Epithelial cell of prostate (primary cell): ENCODE data around the gene C19orf67.

ENCODE experiments used
- DNase-seq: peaks from one replicate; pipeline ENCODE4 v3.0.0-alpha.2; 2011; ENCODE audit warnings: low read depth, low spot score
- H3K27ac ChIP-seq: fragments of 450-650 bp; 2 replicates; pipeline ENCODE4 v1.5.1; 2017; ENCODE audit warnings: mild to moderate bottlenecking

C19orf67 gene

DNA sequence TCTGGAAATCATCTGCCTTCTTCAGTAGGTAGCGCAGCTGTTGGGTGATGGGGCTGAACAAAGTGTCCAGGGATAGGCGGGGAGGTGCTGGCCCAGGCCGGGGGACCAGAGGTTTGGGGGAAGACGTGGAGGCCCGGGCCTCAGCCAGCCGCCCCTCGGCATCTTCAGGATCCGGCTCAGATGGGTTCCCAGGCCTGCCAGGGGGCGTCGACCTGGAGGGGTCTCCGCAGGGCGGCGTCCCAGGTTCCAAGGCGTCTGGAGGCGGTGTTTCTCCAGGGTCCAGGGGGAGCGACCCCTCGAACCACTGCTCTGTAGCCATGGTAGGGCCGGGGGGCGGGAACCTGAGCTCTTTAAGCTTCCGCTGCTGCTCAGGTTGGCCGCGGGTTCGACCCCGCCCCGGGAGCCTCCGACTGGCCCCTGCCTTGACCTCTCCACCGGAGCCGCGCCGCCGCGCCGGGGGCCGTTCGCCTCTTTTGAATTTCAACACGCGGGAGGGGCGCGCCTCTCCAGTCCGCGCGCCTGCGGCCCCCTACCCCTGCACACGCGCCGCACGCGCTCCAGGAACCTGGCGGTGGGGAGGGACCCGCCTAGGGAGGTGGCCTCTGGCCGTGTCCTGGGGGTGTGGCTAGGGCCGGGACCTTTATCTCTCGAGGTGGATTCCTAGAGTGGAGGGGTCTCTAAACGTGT, at the start of gene C19orf67:
C19orf67 (minus strand) TSS at position 475 of the 687 bp plus-strand sequence; CDS start at position 319, 156 bp downstream.
- H3K27ac ChIP-seq: no peak within 1 kb of the TSS
- DNase-seq: no peak

DNA sequence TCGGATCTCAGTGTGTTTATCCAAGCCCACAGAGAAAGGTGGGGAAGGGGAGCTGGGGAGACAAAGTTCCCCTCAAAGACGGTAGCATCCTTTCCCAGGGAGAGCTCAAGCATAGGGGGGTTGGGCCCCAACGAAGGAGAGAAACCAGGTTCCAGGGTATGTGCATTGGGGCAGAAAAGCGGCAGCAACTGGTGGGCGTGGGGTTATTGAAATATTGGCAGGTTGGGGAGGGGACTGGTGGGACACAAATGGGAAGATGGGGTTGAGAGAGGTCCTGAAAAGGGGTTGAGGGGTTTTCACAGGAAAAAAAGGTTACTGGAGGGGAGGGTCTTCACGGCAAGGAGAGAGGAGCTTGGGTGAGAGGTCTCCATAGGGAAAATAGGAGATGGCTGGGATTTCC, 49.8 kb upstream of the C19orf67 start:
- no peak overlapping the region for H3K27ac ChIP-seq
- no peak for DNase-seq

DNA sequence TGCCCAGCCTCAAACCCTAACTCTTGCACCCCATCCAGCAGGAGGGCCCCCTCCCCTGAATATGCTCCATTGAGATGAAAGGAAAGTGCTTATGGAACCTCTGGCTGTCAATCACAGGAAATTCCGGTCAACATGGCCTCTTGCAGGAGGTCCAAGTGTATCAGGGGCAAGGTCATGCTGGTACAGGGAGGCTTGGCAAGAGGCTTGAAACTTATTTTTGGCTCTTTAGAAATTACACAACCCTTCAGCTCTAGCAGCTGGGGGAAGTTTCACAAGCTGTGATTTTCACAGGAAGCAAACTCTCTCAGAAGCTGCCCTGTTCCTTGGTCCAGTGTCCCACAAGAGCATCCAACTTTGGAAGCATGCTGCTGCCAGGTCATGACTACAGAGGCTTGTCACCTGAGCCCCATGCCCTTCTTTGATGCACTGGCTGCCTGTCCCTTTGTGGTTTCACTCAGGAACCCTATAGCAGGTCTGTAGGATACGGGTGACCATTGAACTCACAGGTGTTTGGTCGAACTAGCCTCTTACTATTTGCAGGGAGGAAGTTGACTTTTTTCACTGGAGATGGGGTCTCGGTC, 42.4 kb upstream of the C19orf67 start:
- DNase-seq: no peak
- H3K27ac ChIP-seq: no peak overlapping the region

DNA sequence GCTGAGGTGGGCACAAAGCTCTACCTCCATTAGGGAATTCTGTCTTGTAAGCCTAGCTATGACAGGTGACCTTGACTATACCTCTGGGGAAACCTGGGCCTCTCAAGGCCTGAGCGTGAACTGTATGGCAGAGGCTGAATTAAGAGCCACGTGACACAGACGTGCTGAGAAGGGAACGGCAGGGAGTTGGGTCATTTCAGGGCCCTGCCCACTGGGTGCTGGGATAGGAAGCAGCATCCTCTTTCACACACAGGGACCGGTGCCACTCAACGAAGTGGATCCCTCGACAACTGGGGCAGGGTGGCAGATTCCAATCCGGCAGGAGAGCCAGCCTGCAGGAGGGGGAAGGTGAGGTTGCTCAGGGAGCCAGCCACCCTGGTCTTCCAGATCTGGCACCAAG, 41.6 kb upstream of the C19orf67 start:
- DNase-seq: no peak
- no peak overlapping the region for H3K27ac ChIP-seq

DNA sequence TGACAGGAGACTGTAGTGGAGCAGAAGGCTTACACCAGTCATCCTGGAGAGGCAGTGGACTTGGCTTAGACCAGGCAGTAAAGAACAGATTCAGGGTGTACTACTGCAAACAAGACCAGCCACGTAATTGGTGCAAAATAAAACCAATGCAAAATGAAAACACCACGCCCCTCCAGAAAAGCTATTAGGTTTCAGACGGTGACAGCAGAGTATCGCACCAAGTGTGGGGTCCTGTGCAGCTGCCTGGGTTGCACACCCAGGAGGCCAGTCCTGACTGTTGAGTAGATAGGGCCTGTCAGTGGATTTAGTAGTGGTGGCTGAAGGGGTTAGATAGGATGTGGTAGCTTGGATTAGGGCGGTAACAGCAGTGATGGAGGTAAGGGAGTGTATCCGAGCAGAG, 37.3 kb upstream of the C19orf67 start:
- no peak overlapping the region for H3K27ac ChIP-seq
- DNase-seq: no peak

DNA sequence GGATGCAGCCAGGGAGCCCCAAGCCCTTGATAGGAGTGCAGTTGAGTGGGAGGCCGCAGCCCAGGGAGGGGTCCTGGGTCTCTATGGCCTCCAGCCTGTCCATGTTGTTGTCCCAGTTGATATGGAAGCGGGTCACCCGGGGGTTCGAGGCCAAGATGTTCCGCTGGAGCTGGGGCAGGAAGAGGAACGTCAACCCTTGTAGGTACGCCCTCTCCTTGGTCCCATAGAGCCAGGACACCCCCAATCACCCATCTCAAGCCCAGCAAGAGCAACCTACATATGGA, 34.9 kb upstream of the C19orf67 start:
- DNase-seq: no peak
- H3K27ac ChIP-seq: no peak overlapping the region

DNA sequence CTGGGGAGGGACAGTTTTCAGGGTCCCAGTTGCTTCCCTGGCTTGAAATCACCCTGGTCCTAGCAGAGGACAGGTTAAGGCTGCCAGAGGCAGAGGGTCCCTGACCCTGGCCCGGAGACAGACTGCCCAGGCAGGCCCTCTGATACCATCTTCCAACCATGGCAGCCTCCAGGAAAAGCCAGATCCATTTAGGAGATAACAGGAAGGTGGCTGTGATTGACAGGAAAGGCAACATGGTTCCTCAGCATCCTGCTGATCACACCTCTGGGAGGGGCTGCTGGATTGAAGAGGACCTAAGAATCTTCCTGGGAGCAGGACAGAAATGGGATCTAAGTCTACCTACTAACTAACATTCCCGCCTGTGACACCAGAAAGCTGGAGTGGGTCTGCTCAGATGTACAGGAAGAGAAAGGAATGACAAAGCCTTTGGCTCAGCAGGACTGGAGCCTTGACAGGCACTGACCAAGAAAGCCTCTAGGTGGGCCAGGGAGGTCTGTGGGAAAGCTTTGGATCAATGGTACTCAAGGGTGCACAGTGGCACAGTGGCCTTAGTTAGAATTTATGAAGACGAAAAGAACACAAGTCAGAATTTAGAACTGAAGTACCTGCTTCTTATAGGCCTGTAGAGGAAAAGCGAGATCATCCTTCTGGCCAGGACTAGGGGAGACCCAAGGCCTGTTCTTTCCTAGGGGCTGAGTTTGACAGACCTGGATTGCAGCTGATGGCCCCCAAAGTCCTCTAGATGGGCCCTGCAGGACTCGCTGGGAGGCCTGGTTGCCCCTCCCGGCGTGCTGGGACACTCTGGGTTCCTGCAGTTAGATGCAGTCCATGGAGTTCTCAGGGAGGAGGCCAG, 34.3 kb upstream of the C19orf67 start:
- no peak overlapping the region for H3K27ac ChIP-seq
- DNase-seq: no peak

DNA sequence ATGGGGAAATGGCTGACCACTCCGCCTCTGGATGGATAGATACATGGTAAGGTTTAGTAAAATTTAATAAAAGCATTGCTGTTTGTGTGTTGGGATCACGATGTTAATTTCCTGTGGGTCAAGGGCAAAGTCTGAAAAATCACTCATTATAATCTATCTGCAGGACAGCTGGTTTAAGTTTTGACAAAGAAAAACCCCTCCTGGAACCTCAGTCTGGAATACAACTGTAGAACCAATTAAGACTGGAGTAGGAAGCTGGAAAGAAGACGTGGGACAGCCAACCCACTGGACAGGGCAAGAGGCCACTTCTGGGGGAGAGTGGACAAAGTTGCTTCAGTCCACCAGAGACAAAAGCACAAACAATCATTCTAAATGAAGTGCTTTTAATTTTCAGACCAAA, 33.6 kb upstream of the C19orf67 start:
- peak overlapping the region; percentile 81 for H3K27ac ChIP-seq
- DNase-seq: no peak

DNA sequence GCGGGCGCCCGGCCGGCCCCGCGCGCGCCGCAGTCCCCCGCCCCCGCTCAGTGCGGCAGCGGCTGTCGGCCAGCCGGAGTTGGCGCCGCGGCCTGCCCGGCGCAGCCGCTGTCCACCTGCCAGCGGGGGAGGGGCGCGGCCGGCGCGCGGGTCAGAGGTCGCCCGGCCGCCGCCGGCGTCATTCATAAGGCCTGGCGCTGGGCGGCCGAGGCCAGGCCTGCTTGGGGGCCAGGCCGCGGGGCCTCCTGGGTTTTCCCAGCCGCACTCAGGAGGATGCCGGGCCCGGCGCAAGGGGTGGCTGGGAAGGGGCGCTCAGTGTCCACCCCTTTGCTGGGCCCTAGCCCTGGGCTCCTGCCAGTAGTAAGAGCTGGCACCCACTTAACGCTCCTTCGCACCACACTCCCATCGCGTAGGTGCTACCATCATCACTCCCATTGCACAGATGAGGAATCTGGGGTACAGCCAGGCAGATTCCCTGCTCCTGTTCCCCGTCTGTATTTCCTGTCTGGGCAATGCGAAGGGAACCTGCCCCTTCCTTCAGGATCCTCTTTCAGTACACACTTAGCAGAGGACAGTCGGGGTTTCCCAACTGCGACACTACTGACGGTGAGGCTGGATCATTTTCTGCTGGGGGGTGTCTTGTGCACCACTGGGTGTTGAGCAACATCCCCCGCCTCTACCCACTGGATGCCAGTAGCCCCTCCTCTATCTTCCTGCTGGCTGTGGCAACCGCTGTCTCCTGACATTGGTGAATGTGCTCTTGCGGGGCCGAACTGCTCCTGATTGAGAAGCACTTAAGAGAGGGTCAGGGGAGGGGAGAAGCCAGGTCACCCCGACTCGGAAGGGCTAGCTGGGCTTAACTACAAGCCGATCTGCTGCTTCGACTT, 32.8 kb upstream of the C19orf67 start:
- H3K27ac ChIP-seq: peak overlapping the region; percentile 81
- no peak for DNase-seq

DNA sequence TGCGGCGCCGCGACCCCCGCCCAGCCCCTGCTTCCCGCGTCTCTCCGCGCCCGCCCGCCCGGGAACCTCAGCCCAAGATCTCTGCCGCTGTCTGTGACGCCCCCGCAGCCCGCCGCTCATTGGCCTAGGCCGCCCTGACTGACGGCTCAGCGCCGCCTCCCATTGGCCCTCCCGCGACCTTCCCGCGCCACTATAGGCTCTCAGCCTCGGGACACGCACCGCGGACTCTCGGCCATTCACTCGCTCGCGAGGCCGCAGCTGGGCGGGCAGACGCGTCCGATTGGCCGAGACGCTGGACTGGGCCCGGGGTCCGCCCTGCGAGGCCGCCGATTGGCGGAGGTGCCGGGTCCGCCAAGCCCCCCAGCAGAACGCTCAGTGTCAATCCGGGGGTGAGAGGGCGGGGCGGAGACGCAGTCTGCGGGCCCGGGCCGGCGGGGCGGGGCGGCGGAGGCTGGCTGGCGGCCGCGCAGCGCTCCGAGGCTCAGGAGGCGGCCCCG, 32.1 kb upstream of the C19orf67 start, which contains the start of gene PRKACA:
PRKACA (minus strand) TSS at position 95 of the 497 bp plus-strand sequence. CDS start 215 bp downstream, outside the sequence.
- peak; percentile 97 for DNase-seq
- peak within 1 kb of the TSS; percentile 81 for H3K27ac ChIP-seq

DNA sequence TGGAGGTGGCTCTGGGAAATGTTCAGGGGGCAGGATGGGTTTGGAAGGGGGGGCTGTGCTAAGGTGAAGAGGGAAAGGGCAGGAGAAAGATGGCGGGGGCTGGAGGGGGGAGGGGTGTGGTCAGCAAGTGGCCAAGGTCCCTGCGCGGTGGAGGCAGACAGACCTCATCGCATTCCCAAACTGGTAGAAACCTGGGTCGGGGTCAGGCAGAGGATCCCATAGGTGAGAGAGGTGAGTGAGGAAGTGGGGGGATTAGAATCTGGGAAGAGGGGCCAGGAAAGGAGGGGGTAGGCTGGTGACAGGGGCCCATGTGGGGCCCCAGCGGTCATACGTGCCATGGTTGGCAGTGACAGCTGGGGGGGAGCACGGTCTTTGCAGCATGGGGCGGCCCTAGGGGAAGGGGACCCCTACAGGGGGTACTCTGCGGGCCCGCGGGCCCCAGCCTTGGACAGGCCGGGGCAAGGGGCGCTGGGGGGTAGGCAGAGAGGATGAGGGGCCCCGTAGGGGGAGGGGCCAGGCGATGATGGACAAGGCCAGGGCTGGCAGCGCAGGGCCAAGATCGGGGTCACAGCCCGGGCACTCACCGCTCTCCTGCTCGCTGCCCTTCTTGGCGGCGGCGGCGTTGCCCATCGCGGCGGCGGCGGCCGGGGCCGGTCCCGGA, 31.5 kb upstream of the C19orf67 start:
- H3K27ac ChIP-seq: no peak overlapping the region
- no peak for DNase-seq

DNA sequence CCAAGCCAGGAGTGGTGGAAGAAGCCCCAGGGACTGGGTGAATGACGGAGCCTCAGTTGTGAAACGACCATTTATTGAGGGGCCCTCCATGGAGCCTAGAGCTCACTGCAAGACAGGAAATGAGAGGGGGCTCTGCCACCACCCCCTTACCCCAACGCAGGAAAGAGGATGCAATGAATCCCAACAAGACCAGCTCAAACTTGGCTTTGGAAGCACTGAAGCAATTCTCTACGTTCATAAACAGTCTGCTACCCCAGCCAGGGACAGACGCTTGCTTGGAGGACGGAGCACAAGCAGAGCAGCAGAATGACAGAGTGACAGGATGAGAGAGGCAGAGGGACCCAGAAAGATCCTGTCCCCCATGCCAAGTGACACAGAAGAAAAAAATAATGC, 30.9 kb upstream of the C19orf67 start:
- DNase-seq: no peak
- H3K27ac ChIP-seq: no peak overlapping the region

DNA sequence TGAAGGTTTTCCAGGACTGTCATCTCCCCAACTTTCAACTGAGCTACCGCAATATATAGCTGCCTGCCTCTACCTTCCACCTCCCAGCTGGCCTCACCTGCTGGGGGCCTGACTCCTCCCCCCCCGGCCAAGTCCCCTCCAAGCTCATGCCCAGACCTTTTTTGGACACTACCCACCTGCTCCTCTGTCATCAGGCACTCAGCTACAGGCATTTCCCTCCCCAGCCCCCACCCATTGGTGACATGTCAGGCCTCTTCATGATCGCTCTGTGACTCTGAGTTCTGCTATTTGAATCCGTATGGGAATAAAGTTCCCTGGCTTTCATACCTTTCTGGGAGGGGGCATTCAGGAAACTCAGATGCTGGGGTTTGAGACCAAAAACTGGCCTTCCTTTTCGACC, 30.2 kb upstream of the C19orf67 start:
- H3K27ac ChIP-seq: no peak overlapping the region

DNA sequence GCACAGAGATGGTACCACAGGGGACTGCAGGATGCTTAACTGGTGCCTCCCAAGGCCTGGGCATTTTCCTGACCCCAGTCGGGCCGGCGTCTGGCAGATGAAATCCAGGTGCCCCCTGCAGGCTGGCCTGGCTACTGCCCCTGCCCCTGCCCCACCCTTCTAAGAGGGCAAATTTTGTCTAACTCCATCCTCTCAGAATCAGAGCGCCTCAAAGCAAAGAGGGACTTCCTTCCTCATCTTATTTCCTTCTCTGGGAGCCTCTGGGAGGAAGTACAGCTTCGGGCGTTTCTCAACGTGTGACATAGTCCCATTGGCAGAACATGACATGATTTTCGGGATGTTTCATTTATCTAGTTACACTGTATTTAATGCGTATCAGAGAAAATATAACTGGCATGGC, 29.3 kb upstream of the C19orf67 start:
- DNase-seq: no peak
- H3K27ac ChIP-seq: no peak overlapping the region

More for the DNA sequence above, 30.2 kb upstream of the C19orf67 start:
- no peak for DNase-seq

DNA sequence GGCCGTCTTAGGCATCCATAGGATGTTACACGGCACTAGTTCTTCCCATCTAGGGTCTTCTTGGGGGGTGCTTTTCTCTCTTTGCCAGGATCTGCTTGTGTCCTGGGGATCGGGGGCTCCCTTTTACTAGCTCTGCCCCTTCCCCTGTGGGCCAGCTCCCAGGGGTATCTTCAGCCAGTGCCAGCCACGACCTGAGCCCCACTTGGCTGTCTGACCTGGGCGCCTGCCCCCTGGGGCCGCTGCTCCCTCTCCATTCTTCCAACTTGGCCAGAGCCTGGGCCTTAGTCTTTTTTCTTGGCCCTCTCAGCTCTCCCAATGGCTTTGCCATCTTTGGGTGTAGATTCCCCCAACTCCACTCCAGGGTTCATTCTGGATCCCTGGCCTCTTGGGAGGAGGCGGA, 28.9 kb upstream of the C19orf67 start:
- no peak for DNase-seq
- no peak overlapping the region for H3K27ac ChIP-seq

DNA sequence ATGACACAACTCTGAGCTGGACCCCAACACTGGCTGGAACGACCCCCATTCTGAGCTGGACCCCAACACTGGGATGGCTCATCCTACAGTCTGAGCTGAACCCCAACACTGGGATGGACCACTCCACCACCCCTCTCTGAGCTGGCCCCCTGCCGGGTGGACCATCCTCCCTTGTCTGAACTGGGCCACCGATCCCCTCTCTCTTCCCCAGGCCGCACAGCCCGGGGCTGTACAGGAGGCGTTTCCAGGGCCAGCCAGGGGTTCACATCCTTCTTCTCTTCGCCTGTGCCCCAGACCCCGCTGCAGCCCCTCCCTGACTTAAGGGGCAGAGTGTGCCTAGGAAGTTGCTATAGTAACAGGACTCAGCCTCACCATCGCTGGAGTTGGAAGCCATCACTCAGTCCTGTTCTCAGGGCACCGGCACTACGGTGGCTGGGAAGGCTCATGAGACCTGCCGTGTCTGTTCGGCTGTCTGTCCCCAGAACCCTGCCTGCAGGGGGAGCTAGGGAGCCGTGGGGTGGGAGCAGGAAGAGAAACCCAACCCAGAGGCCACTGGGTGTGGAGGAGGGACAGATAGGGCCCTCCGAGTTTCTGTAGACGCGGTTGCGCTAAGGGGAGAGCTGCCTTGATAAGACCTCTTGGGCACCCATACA, 28.3 kb upstream of the C19orf67 start:
- no peak overlapping the region for H3K27ac ChIP-seq

DNA sequence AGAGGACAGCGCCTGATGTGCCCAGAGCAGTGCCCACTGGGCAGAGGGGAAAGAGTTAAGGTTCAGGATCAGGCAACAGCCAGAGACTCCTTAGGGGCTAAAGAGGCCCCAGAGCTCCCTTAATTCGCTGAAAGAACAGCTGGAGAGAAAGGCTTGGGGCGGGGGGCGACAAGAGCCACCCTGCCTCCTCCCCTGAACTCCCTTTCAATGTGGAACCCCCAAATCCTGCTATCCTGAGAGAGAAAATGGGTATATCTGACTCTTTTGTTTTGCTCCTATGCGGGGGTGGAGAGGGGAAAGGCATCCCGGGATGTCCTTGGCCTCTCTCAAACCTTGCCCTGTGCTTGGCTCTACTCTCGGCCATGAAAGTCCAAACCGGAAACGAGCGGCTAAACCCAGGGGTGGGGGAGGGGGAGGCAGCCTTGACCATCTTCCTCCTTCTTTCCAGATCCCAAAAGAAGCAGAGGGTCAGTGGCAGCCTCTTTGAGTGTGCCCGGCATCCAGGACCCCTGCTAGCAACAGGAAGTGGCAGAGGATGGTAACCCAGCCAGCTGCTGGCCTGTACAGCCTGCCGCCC, 27.3 kb upstream of the C19orf67 start:
- DNase-seq: no peak
- no peak overlapping the region for H3K27ac ChIP-seq

More for the DNA sequence above, 28.3 kb upstream of the C19orf67 start:
- no peak for DNase-seq

DNA sequence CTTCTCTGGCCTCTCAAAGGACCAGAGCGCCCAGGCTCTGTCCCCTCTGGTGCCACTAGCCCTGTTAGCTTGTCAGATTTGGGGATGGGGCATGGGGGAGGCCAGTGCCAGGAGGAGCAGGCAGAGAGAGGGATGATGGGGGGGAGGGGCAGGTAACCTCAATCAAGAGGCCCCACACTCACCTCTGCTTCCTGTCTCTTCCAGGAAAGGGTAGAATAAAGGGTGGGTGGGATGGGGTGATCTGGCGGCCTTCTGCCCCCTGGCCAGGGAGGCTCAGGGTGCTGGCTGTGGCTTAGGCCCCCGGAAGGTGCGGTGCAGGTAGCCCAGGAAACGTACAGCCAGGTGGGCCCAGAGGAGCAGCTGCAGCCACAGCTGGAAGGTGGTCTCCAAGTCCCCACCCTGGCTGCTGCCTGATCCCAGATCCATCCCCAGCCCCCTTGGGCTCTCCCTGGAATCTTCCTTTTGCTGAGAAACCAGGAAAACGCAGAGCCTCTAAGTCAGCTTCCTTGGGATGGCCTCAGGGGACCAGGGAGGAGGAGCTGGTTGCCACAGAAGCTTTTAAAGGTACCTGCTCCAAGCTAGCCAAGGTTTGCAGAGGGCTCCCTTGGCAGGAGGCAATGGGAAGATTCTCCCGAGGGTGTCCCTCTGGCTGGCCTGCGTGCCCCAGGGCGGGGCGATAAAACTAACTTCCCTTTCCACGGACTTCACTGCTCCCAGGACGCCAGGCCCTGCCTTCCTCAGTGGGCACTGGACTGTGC, 26.6 kb upstream of the C19orf67 start:
- no peak overlapping the region for H3K27ac ChIP-seq

More for the DNA sequence above, 26.6 kb upstream of the C19orf67 start:
- no peak for DNase-seq
